HCT116 (cell line): ENCODE measurements around the gene BTNL9.

ENCODE experiments used
- CEBPB ChIP-seq: IDR thresholded peaks from 2 replicates; pipeline ENCODE4 v1.6.1; 2012; ENCODE audit warnings: low read depth
- CTCF ChIP-seq, 3 experiments: fragments of 200-600 bp in 1 of 3; sonication (generic) in 1 of 3; IDR thresholded peaks in 2 of 3; conservative IDR thresholded peaks in 1 of 3; 2 replicates each; pipeline ENCODE4 v1.5.1; 2012 to 2017; ENCODE audit warnings: low read depth in 2 of 3, low read length in 2 of 3, antibody characterized with exemption in 1 of 3, borderline replicate concordance in 1 of 3, control low read depth in 1 of 3, mild to moderate bottlenecking in 1 of 3, mixed read lengths in 1 of 3, mixed run types in 1 of 3, moderate library complexity in 1 of 3; ENCODE audit not compliant: insufficient read depth in 1 of 3
- EZH2 ChIP-seq: fragments of 200-600 bp; sonication (generic); IDR thresholded peaks from 2 replicates; pipeline ENCODE4 v1.6.1; 2017; ENCODE audit warnings: antibody characterized with exemption, mixed run types
- EZH2phosphoT487 ChIP-seq: fragments of 200-600 bp; IDR thresholded peaks from 2 replicates; pipeline ENCODE4 v1.6.1; 2018; ENCODE audit warnings: antibody characterized with exemption, borderline replicate concordance
- JUND ChIP-seq: IDR thresholded peaks from 2 replicates; pipeline ENCODE4 v1.6.1; 2012
- POLR2A ChIP-seq: IDR thresholded peaks from 2 replicates; pipeline ENCODE4 v1.7.0; 2011; ENCODE audit warnings: borderline replicate concordance; ENCODE audit not compliant: insufficient read depth, insufficient read length; ENCODE audit errors: extremely low read depth
- POLR2AphosphoS5 ChIP-seq: IDR thresholded peaks from 2 replicates; pipeline ENCODE4 v1.6.1; 2011; ENCODE audit warnings: mild to moderate bottlenecking, low read depth, low read length, moderate library complexity
- REST ChIP-seq: IDR thresholded peaks from 2 replicates; pipeline ENCODE4 v1.6.1; 2012; ENCODE audit warnings: low read depth
- SIN3A ChIP-seq: IDR thresholded peaks from 2 replicates; pipeline ENCODE4 v1.6.1; 2012; ENCODE audit warnings: low read depth
- SP1 ChIP-seq: IDR thresholded peaks from 2 replicates; pipeline ENCODE4 v1.6.1; 2012; ENCODE audit warnings: low read depth
- TCF7L2 ChIP-seq: IDR thresholded peaks from 2 replicates; pipeline ENCODE4 v1.7.0; 2011; ENCODE audit warnings: borderline replicate concordance, inconsistent platforms; ENCODE audit not compliant: insufficient read depth, insufficient read length; ENCODE audit errors: extremely low read depth
- YY1 ChIP-seq: IDR thresholded peaks from 2 replicates; pipeline ENCODE4 v1.6.1; 2011; ENCODE audit warnings: low read length, low read depth, moderate library complexity, mild to moderate bottlenecking; ENCODE audit not compliant: insufficient replicate concordance; ENCODE audit errors: extremely low read depth
- ZNF274 ChIP-seq: fragments of 200-500 bp; sonication (Bioruptor generic); IDR thresholded peaks from 2 replicates; pipeline ENCODE4 v1.6.1; 2014; ENCODE audit warnings: mild to moderate bottlenecking, low read depth, low read length, inconsistent platforms
- TF ChIP-seq, protein P1 (sequence below): IDR thresholded peaks from 2 replicates; pipeline ENCODE4 v1.6.1; 2012

- TF ChIP-seq TCF7L2 (no peak), SP1 (no peak), CEBPB (no peak), CTCF (IDR thresholded peaks at IDR 0.05 in 2 of 3, conservative IDR thresholded peaks at IDR 0.05 in 1 of 3; ENCODE audit: borderline replicate concordance in 1 of 3, insufficient read depth in 1 of 3, low read depth in 2 of 3, low read length in 2 of 3) (no peak), EZH2 (no peak), ZNF274 (no peak), EZH2phosphoT487 (no peak), JUND (no peak), POLR2AphosphoS5 (no peak), YY1 (no peak), POLR2A (no peak), SIN3A (no peak), REST (no peak)
- TF ChIP-seq, protein P1, sequence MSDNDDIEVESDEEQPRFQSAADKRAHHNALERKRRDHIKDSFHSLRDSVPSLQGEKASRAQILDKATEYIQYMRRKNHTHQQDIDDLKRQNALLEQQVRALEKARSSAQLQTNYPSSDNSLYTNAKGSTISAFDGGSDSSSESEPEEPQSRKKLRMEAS = no peak
These were observed 14.9 kb downstream of the BTNL9 start for GRCh38 chr5:181054871-181055459.
